Measurements from ENCODE around the gene CDT1.
A peak's percentile ranks its signal among the peaks of the same experiment; 100 is the strongest.

The CDT1 gene

DNA sequence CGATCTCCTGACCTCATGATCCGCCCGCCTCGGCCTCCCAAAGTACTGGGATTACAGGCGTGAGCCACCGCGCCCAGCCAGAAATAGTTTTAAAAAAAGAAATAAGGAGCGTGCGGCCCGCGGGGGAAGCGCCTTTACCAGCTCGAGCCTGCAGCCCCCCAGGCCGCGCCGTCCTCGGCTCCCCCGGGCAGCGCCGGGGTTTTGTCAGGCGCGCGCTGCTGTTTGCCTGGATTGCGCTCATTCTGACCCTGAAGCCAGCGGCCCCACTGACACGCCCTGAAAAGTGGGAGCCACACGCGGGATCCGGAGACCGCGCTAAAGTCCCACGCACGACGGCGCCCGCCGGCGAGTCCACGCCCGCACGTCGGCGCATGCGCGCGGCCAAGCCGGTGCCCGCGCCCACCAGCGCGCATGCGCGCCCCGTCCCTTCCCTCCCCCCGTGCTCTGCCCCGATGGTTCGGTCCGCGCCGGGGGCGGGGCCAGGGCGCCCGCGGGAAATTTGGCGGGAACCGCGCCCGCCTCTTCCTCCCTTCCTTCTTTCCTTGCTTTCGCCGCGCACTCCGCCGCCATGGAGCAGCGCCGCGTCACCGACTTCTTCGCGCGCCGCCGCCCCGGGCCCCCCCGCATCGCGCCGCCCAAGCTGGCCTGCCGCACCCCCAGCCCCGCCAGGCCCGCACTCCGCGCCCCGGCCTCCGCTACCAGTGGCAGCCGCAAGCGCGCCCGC lies at the start of gene CDT1:
Gene CDT1 (plus strand): TSS at position 526 of the 724 bp plus-strand sequence. CDS start 43 bp downstream, at position 569.
- DNase-seq, result peak in 55 of 58 donors; percentile 21 to 85 (median 64)

DNA sequence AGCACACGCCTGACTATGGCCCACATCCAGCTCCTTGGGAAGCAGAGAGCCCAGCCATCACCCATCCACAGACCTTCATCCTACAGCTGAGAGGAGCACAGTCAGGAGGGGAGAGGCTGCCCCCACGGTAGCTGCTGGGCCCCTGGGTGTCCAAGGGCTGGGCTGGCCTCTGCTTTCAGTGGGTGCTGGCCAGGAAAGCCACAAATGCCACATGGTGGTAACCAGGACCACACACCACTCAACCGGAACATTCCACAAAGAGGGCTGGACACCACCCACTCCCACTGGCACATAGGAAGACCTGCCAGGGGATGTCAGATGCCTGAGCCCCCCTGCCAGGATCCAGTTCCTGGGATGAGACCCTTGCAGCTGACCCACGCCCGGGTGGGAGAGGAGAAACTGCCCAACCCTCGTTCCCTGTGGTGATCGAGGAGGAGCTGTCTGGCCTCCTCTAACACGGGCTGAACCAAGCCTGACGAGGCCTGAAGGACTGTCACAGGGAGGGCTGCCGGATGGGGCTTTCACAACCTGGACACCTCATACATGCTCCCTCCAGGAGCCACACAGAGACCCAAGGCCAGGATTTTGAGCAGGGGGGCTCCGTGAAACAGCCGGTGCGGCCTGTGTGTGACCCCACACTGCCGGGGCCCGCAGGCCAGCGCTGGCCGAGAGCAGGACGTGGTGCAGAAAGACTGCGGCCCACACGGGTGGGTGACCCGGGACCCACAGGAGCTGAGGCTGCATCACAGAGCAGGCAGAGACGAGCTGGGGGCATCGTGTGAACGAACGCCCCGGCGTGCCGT lies 49.3 kb upstream of the CDT1 start:
- no peak for DNase-seq

DNA sequence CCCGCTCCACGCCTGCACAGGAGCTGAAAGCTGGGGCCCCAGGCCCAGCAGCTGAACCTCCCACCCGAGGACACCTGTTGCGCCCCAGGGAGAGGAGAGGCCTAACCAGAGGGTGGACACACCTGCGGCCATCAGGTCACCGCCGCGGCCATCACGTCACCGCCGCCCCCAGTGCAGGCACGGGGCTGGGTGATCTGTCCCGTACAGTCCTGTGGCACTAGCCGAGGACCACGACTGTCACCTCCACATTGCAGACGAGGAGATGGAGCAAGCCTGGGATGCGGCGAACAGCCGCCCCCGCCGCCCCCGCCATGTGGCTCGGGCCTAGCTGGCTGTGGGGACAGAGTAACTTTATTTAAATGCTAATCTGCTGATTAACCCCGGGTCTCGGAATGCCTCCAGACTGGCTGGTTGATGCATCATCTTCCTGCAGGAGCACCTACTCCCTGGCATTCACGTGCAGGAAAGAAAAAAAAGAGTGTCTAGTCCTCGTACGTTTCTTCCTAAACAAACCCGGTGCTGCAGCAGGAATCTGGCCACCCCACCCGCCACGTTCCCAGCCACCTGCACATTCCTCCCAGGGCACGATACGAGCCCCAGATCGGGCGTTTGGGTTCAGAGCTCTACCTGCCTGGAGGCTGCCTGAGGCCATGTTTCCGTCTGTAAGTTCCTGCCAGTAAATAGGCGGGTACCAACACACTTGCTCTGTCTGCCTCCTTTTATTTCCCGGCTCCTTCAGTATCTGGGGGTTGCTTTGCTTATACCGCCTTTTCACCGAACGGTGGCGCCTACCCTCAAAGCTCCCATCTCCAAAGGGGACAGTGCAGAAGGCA lies 48.5 kb upstream of the CDT1 start:
- peak in 10 of 58 donors; percentile 8 to 56 (median 22) for DNase-seq

DNA sequence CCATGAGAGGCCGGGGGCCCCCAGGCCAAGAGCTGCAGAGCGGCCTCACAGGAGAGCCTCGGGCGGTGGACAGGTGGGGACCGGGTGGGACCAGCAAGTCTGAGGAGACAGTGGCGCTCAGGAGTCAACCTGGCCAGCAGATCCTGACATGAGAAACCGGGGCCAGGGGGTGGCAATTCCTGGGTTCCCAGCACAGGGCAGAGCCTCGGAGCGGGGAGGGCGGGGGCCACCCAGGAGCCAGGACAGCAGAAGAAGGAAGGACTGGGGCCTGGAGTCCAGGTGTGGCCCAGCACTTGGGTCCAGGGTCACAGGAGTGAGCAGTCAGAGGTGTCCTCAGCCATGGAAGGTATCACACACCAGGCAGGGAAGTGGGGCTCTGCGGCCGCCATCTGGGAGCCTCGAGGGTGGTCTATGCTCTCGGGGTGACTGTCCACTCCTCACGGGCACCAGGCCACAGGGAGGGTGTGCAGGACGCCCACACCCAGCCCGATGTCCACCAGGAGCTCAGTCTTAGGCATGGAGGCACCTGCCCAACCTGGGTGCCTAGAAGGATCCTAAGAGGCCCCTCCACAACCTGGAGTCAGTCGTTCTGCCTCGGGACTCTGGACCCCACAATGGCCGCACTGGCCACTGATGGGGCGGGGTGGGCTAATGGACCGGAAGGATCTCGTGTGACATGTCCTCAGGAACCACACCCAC lies 47.7 kb upstream of the CDT1 start:
- DNase-seq, result no peak

DNA sequence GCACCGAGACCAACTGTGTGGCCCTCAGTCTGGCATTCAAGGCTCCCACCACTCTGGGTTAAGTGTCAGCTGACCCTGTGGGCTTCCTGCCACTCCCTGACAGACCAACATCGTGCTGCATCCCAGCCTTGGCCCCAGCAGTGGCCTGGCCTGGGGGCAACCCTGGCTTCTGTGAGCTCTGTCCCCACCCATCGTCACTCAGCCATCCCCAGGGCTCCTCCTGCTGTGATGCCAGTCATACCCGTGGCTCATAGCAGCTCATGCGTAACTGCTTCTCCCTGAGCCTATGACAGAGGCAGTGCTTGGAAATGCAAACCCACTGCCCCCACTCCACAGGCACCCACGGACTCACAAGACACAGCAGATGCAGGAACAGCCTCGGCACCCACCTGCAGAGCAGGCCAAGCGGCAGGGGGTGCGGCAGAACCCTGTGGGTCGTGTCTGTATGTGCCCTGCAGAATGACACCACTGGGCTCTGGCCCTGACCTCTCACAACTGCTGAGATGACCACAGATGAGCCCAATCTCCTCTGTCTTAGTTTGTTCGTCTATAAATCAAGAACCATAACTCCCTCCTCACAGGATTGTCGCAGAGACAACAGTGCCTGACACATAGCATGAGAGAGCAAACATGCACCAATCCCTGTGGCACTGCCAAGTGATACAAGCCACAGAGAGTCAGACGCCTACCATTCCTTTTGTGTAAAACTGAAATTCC lies 45.2 kb upstream of the CDT1 start:
- no peak for DNase-seq

DNA sequence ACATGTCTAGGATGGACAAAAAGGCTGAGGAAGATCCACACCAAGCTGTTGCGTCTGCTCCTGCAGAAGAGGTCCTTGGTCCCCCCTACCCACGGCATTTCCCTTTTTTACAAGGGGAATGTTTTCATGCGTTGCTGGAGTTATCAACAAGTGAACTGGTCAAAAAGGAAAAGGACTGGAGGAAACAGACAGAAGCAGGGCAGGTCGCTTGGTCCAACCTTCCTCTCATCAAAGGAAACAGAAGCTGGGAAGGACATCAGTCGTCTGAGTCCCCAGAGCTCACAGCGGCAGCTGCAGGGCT lies 44.7 kb upstream of the CDT1 start:
- DNase-seq, result no peak

DNA sequence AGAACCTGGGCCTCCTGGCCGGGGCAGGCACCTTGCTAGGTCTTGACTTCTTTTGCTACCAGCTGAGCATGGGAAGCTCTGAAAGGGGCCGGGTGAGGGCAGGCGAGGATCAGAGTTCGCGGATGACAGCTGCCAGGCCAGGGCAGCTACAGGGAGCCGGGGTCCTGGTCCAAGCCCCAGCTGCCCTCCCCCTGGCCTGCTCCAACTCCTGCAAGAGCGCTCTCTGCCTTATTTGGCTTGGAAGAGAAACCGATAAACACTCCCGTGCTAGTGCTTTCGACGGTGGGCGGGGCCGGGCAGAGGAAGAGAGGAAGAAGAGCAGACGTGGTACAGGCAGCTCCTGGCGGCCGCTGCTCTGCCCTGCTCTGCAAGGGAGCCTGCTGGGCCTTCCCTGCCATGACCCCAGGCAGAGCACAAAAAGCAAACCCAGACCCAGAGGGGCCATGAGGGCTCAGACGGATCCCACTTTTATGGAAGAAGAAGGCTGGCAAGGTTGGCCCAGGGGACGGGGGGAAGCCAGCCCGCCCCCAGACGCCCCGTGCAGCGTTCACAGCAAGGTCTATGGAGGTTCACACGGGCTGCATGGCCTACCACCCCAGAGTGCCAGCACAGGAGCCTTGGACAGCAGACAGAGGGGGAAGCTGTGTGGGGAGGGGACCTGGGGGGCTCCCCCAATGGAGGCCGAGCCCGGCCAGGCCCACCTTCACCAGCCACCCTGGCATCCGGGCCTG lies 44.2 kb upstream of the CDT1 start:
- DNase-seq, result no peak

DNA sequence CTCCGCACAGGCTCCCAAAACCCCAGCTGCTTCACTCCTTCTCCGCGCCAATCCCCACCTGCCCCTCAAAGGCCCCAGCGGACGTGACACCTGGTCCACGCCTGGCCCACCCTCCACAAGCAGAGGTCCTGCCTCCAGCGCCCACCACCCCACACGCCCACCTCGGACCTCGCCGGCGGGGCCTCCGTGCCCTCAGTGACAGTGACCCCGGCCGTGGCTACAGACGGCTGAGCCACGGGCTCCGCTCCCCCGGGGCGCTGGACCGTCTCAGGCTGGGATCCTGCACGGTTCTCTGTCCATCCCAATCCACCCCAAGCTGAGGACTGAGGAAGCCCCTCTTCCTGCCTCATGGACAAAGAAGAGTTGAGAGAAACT lies 43.6 kb upstream of the CDT1 start:
- DNase-seq, result no peak

DNA sequence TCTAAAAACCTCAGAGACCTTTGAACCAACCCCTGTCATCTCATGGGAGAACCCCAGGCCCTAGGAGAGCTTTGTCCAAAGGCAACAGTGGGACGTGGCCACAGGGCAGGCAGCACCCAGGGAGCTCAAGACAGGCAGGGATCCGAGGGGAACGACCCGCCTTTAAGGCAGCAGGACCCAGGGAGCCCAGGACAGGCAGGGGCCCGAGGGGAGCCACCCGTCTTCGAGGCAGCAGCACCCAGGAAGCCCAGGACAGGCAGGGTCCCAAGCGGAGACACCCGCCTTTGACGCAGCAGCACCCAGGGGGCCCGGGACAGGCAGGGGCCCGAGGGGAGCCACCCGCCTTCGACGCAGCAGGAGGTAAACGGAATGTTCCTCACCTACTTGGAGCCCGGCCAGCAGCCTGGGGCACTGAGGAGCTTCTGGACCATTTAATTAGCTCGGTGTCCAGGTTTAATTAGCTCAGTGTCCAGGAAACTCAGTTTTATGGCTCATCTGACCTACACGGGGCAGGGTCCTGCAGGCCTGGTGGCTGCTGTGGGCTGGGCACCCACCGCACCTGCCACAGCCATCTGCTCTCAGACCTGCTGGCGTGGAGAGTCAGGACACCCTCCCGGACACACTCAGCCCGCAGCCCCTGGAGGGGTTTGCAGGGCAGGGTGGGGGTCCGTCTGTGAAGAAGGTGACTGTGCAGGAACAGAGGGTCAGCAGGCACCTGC lies 43.0 kb upstream of the CDT1 start:
- no peak for DNase-seq

DNA sequence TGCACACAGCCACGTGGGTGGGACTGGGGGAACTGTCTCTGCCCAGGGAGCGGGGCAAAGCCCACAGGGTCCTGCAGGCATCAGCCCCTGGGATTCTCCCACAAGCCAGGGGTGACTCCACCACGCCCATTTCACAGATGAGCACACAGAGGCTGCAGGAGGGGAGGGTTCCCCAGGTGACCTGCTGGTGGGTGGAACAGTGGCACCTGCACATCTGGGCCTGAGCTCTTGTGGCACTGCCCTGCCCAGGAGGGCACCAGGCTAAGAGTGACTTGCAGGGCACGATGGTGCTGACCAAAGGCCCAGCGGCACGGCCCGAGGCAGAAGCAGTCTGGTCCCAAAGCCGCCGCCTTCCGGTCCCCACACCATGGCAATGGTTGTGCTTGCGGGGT lies 42.5 kb upstream of the CDT1 start:
- DNase-seq, result no peak

DNA sequence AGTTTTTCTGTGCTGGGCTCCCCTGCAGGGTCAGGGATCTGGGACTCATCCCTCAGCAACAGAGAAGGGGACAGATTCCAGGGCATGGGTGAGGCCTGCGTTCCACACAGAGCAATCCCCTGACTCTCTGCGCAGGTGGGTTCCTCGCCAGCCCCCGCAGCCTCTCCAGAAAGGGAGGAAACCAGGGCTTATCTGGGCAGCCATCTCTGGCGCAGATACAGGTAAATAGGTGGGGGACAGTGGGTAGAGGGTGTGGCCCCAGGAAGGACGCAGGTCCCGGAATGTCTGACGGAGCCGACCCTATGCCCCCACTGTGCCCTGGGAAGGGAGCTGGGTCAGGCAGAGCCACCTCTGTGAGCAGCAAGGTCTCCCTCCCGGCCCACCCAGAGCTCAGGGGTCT lies 41.8 kb upstream of the CDT1 start:
- DNase-seq, result no peak

DNA sequence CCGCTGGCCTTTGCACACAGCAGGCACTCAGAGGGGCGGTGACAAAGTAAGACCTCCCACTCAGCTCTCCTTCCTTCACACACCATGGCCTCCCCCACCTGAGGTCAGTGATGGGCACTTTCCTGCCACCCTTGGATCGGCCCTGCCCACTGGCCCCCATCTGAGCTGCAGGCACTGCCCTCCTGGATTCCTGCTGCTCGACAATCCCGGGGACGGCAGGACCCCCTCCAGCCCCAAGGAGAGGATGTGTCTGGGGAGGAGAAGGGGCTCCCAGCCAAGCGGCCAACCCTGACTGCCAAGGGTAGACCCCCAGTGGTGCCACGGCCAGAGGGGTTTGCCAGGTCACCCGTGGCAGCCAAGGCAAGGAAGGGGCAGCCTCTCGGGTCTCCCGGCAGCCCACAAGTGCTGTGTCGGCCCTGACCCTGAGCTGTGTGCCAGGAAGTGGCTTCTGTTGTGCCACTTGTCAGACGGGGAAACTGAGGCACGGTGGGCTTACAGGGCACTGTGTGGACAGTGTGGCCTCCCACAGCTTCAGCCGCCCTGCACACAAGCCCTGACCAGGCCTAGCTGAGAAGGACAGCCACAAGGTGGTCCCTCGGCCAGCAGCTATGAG lies 41.2 kb upstream of the CDT1 start:
- no peak for DNase-seq

DNA sequence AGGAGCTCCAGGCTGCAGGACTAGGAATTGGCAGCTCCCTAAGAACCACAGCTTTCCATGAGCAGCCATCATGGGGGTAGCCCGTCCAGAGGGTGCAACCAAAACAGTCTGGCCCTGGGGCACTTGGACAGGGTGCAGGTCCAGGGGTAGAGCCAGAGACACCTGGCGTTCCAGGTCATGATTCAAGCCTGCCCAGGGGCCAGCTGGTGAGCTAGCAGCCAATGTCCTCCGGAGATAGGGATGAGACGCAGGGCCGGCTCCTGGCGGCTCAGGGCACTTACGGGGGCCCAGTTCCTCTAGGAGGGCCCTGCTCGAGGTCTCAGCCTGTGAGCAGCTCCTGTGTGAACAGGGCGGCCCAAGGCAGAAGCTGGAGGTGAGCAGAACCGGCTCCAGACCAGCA lies 40.6 kb upstream of the CDT1 start:
- no peak for DNase-seq

DNA sequence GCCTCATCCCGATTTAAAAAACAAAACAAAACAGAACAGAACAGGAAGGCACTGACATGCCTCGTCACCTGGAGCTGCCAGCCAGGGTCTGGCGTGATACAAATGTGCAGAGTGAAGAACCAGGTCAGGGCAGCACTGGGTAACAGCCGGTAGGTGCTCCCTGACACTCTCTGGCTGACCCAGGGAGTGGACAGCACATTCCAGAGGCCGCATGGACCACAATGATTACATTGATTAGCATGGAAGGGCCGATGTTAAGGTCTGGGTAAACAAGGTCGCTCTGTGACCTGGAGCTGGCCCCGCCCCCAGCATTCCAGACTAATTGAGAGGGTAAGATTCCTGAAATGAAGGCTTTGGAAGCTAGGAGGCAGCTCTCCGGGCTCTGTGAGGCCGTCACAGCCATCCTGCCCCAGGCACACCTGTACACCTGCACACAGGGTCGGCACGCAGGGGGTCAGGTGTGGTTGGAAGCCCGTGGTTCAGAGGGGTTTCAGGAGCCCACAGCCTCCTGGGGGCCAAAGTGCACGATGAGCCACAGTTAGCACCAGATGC lies 40.0 kb upstream of the CDT1 start:
- no peak for DNase-seq

DNA sequence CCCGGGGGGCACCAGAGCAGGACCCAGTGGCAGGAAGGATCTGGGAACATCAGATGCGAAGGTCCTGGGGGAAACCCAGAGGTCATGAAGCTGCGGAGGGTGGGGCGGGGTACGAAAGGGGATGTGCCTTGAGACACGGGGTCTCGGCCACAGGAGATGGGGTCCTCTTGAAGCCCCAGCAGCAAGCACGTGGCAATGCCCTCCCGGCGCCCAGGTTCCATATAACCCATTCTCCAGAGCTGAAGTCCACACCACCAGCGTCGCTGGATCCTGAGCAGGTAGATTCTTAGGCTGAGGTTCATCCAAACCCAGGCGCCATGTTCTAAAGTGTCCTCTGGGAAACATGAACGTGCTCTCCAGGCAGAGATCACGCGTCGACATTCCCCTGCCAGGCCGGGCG lies 39.5 kb upstream of the CDT1 start:
- DNase-seq, result no peak

DNA sequence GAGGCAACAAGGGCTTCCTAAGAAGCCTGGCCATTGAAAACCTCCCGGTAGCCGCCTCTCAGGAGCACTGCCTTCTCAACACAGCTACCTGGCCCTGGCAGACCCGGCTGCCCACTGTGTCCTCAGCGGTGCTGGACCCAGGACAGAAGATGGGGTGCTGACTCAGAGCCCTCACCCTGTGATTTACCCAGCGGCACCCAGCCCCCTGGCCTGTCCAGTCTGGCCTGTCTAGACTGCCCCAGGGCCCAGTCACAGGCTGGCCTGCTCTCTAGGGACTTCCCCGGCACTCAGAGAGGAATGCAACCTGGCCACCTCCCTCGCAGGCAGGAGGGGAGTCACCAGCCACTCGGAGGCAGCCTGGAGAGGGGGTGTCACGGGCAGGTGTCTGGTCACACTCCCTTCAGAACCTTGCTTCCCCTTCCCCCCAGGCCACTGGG lies 38.7 kb upstream of the CDT1 start:
- DNase-seq, result no peak

DNA sequence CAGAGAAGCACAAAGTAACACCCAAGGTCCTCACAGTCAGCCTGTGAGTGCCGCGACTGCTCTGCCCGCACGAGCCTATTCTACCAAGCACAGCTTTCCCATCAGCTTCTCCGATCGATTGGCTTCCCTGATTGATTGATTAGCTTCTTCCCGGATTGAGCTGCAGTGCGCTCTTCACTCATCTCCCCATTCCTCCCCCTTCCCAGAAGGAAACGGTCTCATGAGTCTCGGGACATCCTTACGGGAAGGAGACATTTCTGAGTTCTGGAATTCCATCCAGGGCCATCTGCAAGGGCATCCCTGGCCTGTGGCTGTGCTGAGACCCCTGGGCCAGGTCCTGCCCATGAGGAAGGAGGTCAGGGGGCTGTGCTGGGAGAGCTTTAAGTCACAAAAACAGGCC lies 36.6 kb upstream of the CDT1 start:
- DNase-seq, result no peak

DNA sequence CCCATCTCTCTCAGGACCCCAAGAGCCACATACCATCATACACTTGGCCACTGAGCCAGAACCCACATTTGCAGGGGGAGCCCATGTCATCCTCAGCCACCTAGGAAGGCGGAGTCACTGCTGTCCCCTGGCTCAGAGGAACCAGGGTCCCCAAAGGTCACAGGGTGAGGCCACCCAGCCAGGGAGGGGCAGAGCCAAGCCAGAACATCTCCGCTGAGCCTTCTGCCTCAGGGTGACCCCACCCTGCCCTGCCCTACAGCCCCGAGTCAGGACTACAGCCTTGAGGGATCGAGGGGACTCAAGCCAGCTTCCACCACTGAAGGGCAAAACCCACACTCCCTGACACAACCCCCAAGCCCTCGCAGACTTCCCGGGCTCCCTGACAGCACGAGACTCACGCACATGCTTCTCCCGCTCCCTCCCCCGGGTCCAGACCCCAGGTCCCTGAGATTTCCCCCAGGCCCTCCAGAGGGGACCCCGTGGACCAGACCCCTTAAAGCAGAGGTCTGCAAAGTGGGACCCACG lies 36.0 kb upstream of the CDT1 start:
- no peak for DNase-seq

Measured in anterior cingulate cortex (tissue), 58 donors.